ENCODE data around the gene ANKRD7. TPM values are rescaled to one million over a fixed set of nuclear protein-coding genes. Genes with fewer than 3 reads are reported as not detected.

ANKRD7 gene
- total RNA-seq, 1 donor from 2014 or later = not detected

DNA sequence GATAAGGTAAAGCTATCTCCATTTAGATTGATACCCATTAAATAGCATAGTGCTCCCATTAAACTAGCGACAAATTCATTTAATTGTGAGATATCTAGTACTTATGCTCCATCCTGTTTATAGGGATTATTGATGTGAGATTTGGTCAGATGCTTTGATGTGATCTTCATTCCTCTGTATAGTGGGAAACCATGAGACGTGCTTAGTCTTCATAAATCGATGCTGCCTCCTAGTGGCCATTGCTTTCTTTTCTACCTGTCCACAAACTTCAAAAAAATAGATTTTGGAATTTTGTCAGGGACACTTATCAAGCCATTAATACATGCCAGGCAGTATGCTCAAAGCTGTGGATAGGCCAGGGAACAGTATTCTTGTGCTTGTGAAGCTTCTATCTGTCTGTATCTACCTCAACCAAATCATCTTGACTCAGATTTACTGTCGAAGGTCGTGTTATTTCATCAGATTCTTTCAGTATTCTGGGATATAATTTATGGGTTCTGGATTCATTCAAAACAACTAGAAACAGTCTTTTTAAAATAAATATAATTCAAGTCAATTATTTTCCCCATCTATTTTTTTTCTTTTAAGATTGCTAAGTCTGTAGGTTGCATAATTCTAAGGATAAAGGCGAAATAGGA lies 28.5 kb upstream of the ANKRD7 start:
- TF ChIP-seq, protein P1, sequence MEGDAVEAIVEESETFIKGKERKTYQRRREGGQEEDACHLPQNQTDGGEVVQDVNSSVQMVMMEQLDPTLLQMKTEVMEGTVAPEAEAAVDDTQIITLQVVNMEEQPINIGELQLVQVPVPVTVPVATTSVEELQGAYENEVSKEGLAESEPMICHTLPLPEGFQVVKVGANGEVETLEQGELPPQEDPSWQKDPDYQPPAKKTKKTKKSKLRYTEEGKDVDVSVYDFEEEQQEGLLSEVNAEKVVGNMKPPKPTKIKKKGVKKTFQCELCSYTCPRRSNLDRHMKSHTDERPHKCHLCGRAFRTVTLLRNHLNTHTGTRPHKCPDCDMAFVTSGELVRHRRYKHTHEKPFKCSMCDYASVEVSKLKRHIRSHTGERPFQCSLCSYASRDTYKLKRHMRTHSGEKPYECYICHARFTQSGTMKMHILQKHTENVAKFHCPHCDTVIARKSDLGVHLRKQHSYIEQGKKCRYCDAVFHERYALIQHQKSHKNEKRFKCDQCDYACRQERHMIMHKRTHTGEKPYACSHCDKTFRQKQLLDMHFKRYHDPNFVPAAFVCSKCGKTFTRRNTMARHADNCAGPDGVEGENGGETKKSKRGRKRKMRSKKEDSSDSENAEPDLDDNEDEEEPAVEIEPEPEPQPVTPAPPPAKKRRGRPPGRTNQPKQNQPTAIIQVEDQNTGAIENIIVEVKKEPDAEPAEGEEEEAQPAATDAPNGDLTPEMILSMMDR (conservative IDR thresholded peaks at IDR 0.05) = peak; percentile 85
- H3K27me3 Mint-ChIP-seq = peaks cover 15% of the 10 kb centered on the region
- peaks cover 12% of the 10 kb centered on the region for H3K36me3 Mint-ChIP-seq
- DNase-seq (ENCODE audit: extremely low spot score, unreplicated experiment) = no peak
- H3K4me1 Mint-ChIP-seq (ENCODE audit: unreplicated experiment) = peaks cover 4% of the 10 kb centered on the region
- no peak overlapping the region for H3K4me3 Mint-ChIP-seq
- no peaks in the 10 kb centered on the region for H3K9me3 Mint-ChIP-seq
- H3K27ac Mint-ChIP-seq = no peak overlapping the region

DNA sequence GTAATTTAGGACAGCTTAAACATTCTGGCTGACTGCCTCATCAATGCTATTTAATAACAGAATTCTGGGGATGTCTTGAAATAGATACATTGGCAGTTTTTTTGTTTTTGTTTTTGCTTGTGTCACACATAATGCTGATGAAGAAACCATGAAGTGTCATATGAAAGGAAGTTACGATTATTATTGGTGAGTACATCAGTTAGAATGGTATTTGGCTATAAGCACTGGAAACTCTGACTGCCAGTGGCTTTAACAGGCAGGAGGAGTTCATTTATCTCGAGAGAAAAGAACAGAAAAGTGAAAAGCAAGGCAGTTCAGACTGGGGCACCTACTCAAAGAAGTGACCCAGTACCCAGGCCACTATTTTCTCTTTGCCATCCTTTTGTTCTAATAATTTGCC lies 22.4 kb upstream of the ANKRD7 start:
- H3K4me1 Mint-ChIP-seq (ENCODE audit: unreplicated experiment) = no peaks in the 10 kb centered on the region
- H3K9me3 Mint-ChIP-seq = no peaks in the 10 kb centered on the region
- H3K36me3 Mint-ChIP-seq = no peaks in the 10 kb centered on the region
- TF ChIP-seq, protein P1 (conservative IDR thresholded peaks at IDR 0.05) = no peak
- peaks cover 21% of the 10 kb centered on the region for H3K27me3 Mint-ChIP-seq
- H3K27ac Mint-ChIP-seq = no peak overlapping the region
- H3K4me3 Mint-ChIP-seq = no peak overlapping the region
- no peak for DNase-seq (ENCODE audit: extremely low spot score, unreplicated experiment)

DNA sequence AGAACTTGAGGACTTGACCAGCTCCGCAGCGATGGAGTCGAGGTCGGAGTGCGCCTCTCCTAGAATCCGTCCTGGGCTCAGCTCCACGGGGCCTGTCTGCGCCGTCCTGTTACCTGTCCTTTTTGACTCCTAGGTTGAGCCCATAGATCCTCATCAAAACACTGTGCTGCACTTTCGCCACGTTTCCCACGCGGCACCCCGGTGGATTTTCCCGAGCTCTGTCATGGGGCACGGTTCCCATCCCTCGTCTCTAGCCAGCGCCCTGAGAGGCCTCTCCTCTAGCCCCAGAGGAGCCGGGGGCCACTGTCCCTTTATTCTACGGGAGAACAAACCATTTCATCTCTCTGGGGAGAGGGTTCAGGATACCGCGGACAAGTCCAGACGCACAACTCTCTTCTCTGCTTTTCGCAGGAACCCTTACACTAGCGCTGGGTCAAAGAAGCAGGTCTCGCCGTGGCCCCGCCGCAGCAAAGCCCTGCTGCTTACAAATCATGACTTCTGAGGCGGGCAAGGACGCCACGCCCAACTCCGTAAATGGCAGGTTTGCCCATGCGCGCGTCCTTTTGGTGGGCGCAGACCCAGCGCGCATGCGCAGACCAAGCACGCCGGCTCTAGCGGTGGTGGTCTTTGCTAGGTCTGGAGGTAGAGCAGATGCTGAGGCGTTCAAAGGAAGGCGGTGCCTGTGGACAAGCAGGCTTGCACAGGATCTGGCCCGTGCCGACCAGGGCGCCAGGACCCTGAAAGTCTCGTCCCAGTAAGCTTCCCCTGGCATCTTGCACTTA lies 10.3 kb upstream of the ANKRD7 start:
- DNase-seq (ENCODE audit: extremely low spot score, unreplicated experiment) = no peak
- H3K27ac Mint-ChIP-seq = no peak overlapping the region
- H3K36me3 Mint-ChIP-seq = no peaks in the 10 kb centered on the region
- no peaks in the 10 kb centered on the region for H3K4me1 Mint-ChIP-seq (ENCODE audit: unreplicated experiment)
- H3K9me3 Mint-ChIP-seq = no peaks in the 10 kb centered on the region
- H3K4me3 Mint-ChIP-seq = no peak overlapping the region
- TF ChIP-seq, protein P1 (conservative IDR thresholded peaks at IDR 0.05) = no peak
- H3K27me3 Mint-ChIP-seq = no peaks in the 10 kb centered on the region

DNA sequence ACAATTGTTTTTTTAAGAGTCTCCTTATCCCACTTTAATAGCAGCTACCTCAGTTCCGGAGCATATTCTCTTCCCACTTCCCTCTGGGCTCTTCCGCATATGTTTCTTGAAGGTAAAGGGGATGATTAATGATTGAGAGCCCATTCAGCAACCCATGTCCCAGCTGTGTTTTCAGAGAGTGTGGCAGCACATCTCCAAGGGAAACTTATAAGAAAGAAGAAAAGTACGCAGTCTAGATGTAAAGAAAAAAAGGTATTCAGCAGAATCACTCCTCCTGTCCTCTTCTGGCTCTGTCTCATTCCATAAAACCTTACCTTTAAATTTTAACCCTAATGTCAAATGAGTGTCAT lies 9.7 kb upstream of the ANKRD7 start:
- Mint-ChIP-seq H3K4me3 (no peak overlapping the region), H3K4me1 (ENCODE audit: unreplicated experiment) (no peaks in the 10 kb centered on the region), H3K27me3 (no peaks in the 10 kb centered on the region), H3K27ac (no peak overlapping the region), H3K9me3 (no peaks in the 10 kb centered on the region), H3K36me3 (no peaks in the 10 kb centered on the region)
- TF ChIP-seq, protein P1 (conservative IDR thresholded peaks at IDR 0.05) = no peak
- no peak for DNase-seq (ENCODE audit: extremely low spot score, unreplicated experiment)

DNA sequence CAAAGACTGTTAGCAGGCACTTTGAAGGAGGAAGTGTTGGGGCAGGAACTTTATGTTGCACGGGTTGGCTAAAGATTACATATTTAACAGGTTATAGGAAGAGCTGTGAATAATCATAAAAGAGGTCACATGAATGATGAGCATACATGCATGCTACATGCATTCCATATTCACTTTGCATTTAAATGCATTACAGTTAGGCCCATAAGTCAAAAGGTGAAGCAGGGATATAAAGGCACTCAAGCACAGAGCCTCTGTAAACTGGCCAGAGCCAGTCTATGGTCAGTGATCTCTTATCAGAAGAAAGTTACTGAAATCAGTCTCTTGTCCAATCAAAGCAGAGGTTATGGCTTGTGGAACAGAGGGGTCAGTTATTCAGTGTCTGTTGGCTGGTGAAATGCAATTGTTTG lies 7.3 kb upstream of the ANKRD7 start:
- DNase-seq (ENCODE audit: extremely low spot score, unreplicated experiment) = no peak
- H3K27ac Mint-ChIP-seq = no peak overlapping the region
- H3K9me3 Mint-ChIP-seq = no peaks in the 10 kb centered on the region
- no peak overlapping the region for H3K4me3 Mint-ChIP-seq
- TF ChIP-seq, protein P1 (conservative IDR thresholded peaks at IDR 0.05) = no peak
- H3K27me3 Mint-ChIP-seq = no peaks in the 10 kb centered on the region
- H3K36me3 Mint-ChIP-seq = no peaks in the 10 kb centered on the region
- no peaks in the 10 kb centered on the region for H3K4me1 Mint-ChIP-seq (ENCODE audit: unreplicated experiment)
